ENCODE results near the gene TP73. TPM values are rescaled to one million over a fixed set of nuclear protein-coding genes. Genes with fewer than 3 reads are reported as not detected.
A peak's percentile ranks its signal among the peaks of the same experiment; 100 is the strongest.

TP73 gene
- total RNA-seq, 4 donors from 2014 or later, result 4.9 to 8.8 (median 7.0) TPM

GRCh38 chr1:3628445-3628844 is 23.9 kb upstream of the TP73 start:
- no peak overlapping the region for H3K4me3 ChIP-seq
- DNase-seq, result no peak
- H3K4me1 ChIP-seq, result peaks cover 26 to 48% (median 26%) of the 10 kb centered on the region in 3 donors
- peaks cover 9 to 72% (median 21%) of the 10 kb centered on the region in 3 donors for H3K36me3 ChIP-seq
- 88 to 96% methylated on average over 4 to 10 of the region's 10 CpGs for WGBS, 2 donors
- TF ChIP-seq POLR2A (IDR thresholded peaks at IDR 0.05) (no peak), CTCF (IDR thresholded peaks at IDR 0.05) (no peak)
- no peaks in the 10 kb centered on the region for H3K9me3 ChIP-seq
- H3K27me3 ChIP-seq, result no peaks in the 10 kb centered on the region
- H3K27ac ChIP-seq, result no peak overlapping the region
- intact Hi-C loops (cut with DNase I), result no loop called here

GRCh38 chr1:3629561-3630160 is 22.7 kb upstream of the TP73 start:
- WGBS, 2 donors, result 89 to 90% methylated on average over 10 to 12 of the region's 16 CpGs
- no peak for TF ChIP-seq CTCF (IDR thresholded peaks at IDR 0.05)
- no peak for TF ChIP-seq POLR2A (IDR thresholded peaks at IDR 0.05)
- no peaks in the 10 kb centered on the region for H3K27me3 ChIP-seq
- H3K9me3 ChIP-seq, result no peaks in the 10 kb centered on the region
- intact Hi-C loops (cut with DNase I), result no loop called here
- peaks cover 17 to 84% (median 21%) of the 10 kb centered on the region in 3 donors for H3K36me3 ChIP-seq
- no peak for DNase-seq
- no peak overlapping the region for H3K4me3 ChIP-seq
- peaks cover 19 to 40% (median 20%) of the 10 kb centered on the region in 3 donors for H3K4me1 ChIP-seq
- no peak overlapping the region for H3K27ac ChIP-seq

DNA sequence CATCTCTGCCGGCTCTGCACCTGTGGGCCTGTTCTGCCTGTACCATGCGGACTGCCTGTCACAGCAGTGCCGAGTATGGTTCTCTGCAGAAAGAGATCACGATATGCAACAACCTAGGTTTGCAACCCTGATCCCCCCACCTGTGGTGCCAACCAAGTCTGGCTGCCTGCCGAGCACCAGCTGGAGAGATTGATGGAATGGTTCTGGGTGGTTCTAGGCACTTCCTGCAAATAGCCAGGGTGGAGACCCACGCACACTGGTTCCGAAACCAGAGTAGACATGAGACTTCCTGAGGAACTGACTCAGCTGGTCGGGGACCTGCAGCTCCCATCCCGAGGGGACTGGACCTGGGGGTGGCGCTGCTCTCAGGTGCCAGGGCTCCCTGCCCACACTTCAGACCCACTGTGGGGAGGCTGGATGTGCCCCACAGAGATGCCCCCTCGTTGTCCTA is 22.1 kb upstream of the TP73 start:
- DNase-seq, result no peak
- Histone ChIP-seq H3K27me3 (no peaks in the 10 kb centered on the region), H3K36me3 (peaks cover 20 to 89% (median 23%) of the 10 kb centered on the region in 3 donors), H3K4me3 (no peak overlapping the region), H3K27ac (no peak overlapping the region), H3K9me3 (no peaks in the 10 kb centered on the region), H3K4me1 (peaks cover 18 to 40% (median 20%) of the 10 kb centered on the region in 3 donors)
- intact Hi-C loops (cut with DNase I), result no loop called here
- 73 to 81% methylated on average over 4 of the region's 11 CpGs for WGBS, 2 donors
- TF ChIP-seq CTCF (IDR thresholded peaks at IDR 0.05) (no peak), POLR2A (IDR thresholded peaks at IDR 0.05) (no peak)

DNA sequence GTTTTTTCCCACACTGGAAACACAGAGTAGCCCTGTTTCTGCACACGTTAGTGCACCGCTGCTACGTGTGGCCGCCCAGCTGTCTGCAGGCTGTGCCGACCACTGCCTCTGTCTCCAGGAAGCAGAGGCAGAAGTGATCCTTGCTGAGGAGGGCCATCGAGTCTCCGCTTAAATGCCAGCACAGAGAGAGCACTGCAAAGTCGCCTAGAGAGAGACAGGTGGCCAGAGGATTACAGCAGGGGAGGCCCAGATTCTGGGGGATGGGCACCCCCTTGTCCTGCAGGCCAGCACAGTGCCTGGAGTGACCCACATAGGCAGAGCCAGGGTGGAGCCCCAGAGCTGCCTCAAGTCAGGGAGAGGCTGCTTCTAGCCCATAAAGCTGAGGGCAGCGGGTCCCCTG is 21.4 kb upstream of the TP73 start:
- WGBS, 2 donors, result 80% methylated on average over 2 to 8 of the region's 9 CpGs
- DNase-seq, result no peak
- Histone ChIP-seq H3K36me3 (peaks cover 20 to 96% (median 26%) of the 10 kb centered on the region in 3 donors), H3K27me3 (no peaks in the 10 kb centered on the region), H3K4me1 (peaks cover 11 to 33% (median 15%) of the 10 kb centered on the region in 3 donors), H3K4me3 (no peak overlapping the region), H3K9me3 (no peaks in the 10 kb centered on the region), H3K27ac (peak overlapping the region in 3 of 4 donors; percentile 61 to 77 (median 63))
- intact Hi-C loops (cut with DNase I), result no loop called here
- TF ChIP-seq POLR2A (IDR thresholded peaks at IDR 0.05) (no peak), CTCF (IDR thresholded peaks at IDR 0.05) (no peak)

DNA sequence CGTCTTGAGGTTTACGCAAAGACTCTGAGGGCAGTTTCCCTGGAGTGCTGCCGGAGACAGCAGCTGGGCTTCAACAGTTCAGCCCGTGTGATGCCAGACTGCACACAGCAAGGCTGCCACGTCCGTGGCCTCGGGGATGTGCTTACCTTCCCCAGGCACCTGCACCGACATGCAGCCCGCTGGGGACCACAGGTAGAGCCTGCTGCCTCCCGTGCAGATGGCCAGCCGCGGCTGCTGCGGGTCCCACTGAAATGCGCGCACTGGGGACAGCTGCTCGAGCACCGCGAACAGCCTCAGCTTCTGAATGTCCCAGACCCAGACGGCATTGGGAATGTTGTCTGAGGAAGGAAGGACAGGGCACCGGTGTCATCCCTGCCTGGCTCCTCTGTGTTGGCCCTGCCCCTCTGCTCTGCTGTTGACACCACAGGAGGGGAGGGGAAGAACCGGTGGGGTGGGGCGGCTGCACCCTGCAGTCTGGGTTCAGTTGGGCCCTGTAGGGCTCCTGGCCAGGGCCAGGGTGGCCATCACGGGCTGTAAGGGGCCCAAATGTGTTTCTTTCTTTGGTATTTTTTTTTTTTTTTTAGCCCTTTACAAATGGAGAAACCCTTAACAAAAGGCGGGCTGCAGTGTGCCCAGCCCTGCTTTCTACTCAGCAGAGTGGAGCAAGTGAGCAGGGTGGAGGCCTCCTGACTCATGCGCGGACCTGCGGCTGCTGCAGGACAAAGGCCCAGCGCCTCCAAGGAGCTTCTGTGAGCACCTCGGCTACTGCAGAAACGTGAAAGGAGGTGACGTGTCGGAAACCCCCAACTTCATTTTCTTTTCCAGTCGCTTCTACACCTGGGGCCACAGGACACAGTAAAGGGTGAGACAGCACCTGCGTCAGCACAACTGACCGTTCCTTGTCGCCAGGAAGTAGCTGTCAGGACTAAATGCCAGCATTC is 20.7 kb upstream of the TP73 start:
- H3K27ac ChIP-seq, result peak overlapping the region; percentile 26 to 77 (median 62)
- no peak for TF ChIP-seq POLR2A (IDR thresholded peaks at IDR 0.05)
- no peak for TF ChIP-seq CTCF (IDR thresholded peaks at IDR 0.05)
- DNase-seq, result no peak
- intact Hi-C loops (cut with DNase I), result no loop called here
- peaks cover 8 to 26% (median 13%) of the 10 kb centered on the region in 3 donors for H3K4me1 ChIP-seq
- peaks cover 24 to 100% (median 32%) of the 10 kb centered on the region in 3 donors for H3K36me3 ChIP-seq
- no peaks in the 10 kb centered on the region for H3K9me3 ChIP-seq
- no peak overlapping the region for H3K4me3 ChIP-seq
- 46 to 61% methylated on average over 15 to 18 of the region's 36 CpGs for WGBS, 2 donors
- H3K27me3 ChIP-seq, result no peaks in the 10 kb centered on the region
